Brain microvascular endothelial cell (primary cell): ENCODE data around the gene TMEM119.
A peak's percentile ranks its signal among the peaks of the same experiment; 100 is the strongest.

Experiments
- DNase-seq: peaks from one replicate; pipeline ENCODE4 v3.0.0-alpha.2; 2020
- H3K27ac ChIP-seq: fragments of 250-450 bp; sonication (Bioruptor Pico); 2 replicates; pipeline ENCODE4 v1.5.1; 2020; ENCODE audit warnings: mild to moderate bottlenecking, moderate library complexity
- H3K27me3 ChIP-seq: fragments of 250-450 bp; sonication (Bioruptor Pico); replicated peaks from 2 replicates; pipeline ENCODE4 v1.5.1; 2020; ENCODE audit warnings: mild to moderate bottlenecking
- H3K36me3 ChIP-seq: fragments of 250-450 bp; sonication (Bioruptor Pico); replicated peaks from 2 replicates; pipeline ENCODE4 v1.5.1; 2020; ENCODE audit warnings: mild to moderate bottlenecking
- H3K4me3 ChIP-seq: 2 replicates; pipeline ENCODE4 v1.5.1; 2011; ENCODE audit warnings: low read depth, mild to moderate bottlenecking, control low read depth, low read length, moderate library complexity
- CTCF ChIP-seq: IDR thresholded peaks from 2 replicates; pipeline ENCODE4 v1.5.1; 2011; ENCODE audit warnings: low read depth, mild to moderate bottlenecking, moderate library complexity, low read length, control low read depth, inconsistent platforms; ENCODE audit errors: missing control alignments
- in situ Hi-C: cut with HindIII; loops from 2 replicates; pipeline ENCODE4 v1.10.0; 2017; ENCODE audit warnings: low sequenced_read_pairs, low pct_ligation_motif_present

TMEM119 gene

GRCh38 chr12:108580531-108580930 is 17.4 kb downstream of the TMEM119 start:
- in situ Hi-C loops, result no loop called here
- no peaks in the 10 kb centered on the region for H3K27me3 ChIP-seq
- H3K4me3 ChIP-seq, result no peak overlapping the region
- DNase-seq, result peak; percentile 55
- no peak for TF ChIP-seq CTCF
- peak overlapping the region; percentile 28 for H3K27ac ChIP-seq
- no peaks in the 10 kb centered on the region for H3K36me3 ChIP-seq

- DNase-seq, result no peak
- in situ Hi-C loops, result no loop called here
- no peak overlapping the region for H3K27ac ChIP-seq
- H3K36me3 ChIP-seq, result no peaks in the 10 kb centered on the region
- no peaks in the 10 kb centered on the region for H3K27me3 ChIP-seq
- no peak overlapping the region for H3K4me3 ChIP-seq
- no peak for TF ChIP-seq CTCF
Observed at GRCh38 chr12:108578813-108579212, 19.1 kb downstream of the TMEM119 start.

GRCh38 chr12:108578264-108578663 is 19.6 kb downstream of the TMEM119 start:
- Histone ChIP-seq H3K27me3 (no peaks in the 10 kb centered on the region), H3K4me3 (no peak overlapping the region), H3K27ac (no peak overlapping the region), H3K36me3 (no peaks in the 10 kb centered on the region)
- no peak for DNase-seq
- TF ChIP-seq CTCF, result no peak
- in situ Hi-C loops, result no loop called here

- no peak for DNase-seq
- Histone ChIP-seq H3K27me3 (no peaks in the 10 kb centered on the region), H3K27ac (no peak overlapping the region), H3K36me3 (no peaks in the 10 kb centered on the region), H3K4me3 (no peak overlapping the region)
- TF ChIP-seq CTCF, result no peak
- in situ Hi-C loops, result no loop called here
Observed at GRCh38 chr12:108577458-108577857, 20.4 kb downstream of the TMEM119 start.

GRCh38 chr12:108576660-108577234 is 21.1 kb downstream of the TMEM119 start:
- H3K4me3 ChIP-seq, result no peak overlapping the region
- in situ Hi-C loops, result no loop called here
- DNase-seq, result peak; percentile 50
- H3K27me3 ChIP-seq, result no peaks in the 10 kb centered on the region
- TF ChIP-seq CTCF, result no peak
- H3K36me3 ChIP-seq, result no peaks in the 10 kb centered on the region
- no peak overlapping the region for H3K27ac ChIP-seq
